ENCODE measurements around the gene ANAPC13. TPM values are rescaled to one million over a fixed set of nuclear protein-coding genes. Genes with fewer than 3 reads are reported as not detected.

Gene ANAPC13
- total and polyA plus RNA-seq, 2 of the 4 experiments (the other 2 are of a cell fraction): 43.4 to 62.9 TPM

DNA sequence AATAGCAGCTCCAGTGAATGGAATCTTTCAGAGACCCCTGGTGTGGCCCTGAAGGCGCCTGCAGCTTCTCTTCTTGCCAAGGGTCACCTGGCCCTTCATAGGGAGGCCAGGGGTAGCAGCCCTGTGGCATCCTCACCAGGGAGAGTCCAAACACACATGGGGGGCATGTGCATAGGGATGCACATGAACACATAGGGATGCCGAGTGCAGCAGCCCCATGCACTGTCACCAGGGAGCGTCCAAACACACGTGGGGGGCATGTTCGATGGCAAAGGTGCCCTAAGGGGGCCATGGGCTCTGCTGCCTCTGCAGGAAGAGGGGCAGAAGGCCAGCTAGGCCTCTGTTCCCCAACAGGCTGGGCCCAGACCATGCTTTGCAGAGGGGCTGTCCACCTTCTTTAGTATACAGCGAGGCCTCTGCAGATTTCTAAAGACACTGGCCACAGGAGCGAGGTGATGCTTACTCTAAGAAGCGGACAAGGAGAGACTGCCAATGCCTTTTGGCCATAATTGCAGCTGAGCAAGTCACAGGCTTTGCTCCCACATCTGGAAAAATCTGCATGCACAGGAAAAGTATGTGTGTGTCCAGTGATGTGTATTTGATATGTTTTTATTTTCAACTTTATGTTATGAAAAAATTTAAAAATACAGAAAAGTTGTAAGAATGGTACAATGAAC lies 21.0 kb downstream of the ANAPC13 start:
- peak overlapping the region; percentile 95 for H2AK5ac ChIP-seq (ENCODE audit: low read depth, low read length)
- H2BK120ac ChIP-seq (ENCODE audit: low read depth, low read length): peak overlapping the region; percentile 96
- POLR2A ChIA-PET (ENCODE audit: unreplicated experiment): interaction anchor here (0.8 kb wide), 1 partner anchor 95 kb away, joined by 3 read pairs; no protein-coding TSS in a partner anchor
- peak overlapping the region; percentile 96 for H3K4ac ChIP-seq (ENCODE audit: low read depth, low read length)
- no peaks in the 10 kb centered on the region for H3K36me3 ChIP-seq (ENCODE audit: control insufficient read depth, insufficient read depth, low read length)
- H2BK5ac ChIP-seq (ENCODE audit: low read depth, low read length, poor library complexity, severe bottlenecking): peak overlapping the region; percentile 95
- no peaks in the 10 kb centered on the region for H4K20me1 ChIP-seq (ENCODE audit: insufficient read depth, low read length)
- H3K23ac ChIP-seq (ENCODE audit: low read depth, low read length): peak overlapping the region; percentile 92
- H3K4me1 ChIP-seq (ENCODE audit: control insufficient read depth, insufficient read depth, low read length): peaks cover 36% of the 10 kb centered on the region
- no peaks in the 10 kb centered on the region for H3K9me3 ChIP-seq (ENCODE audit: control insufficient read depth, insufficient read depth, low read length)
- peak overlapping the region; percentile 79 for H2AFZ ChIP-seq (replicated peaks; ENCODE audit: low read length, poor library complexity)
- H2BK15ac ChIP-seq (ENCODE audit: low read depth, low read length): peak overlapping the region; percentile 55; the same call in 2 of the 3 replicates
- peaks cover 38% of the 10 kb centered on the region for H3K9me1 ChIP-seq (ENCODE audit: insufficient read depth, low read length)
- in situ Hi-C loops (cut with MboI; ENCODE audit: low sequenced_read_pairs): loop anchor here (5.0 kb wide), 1 partner anchor 38 kb away; no protein-coding TSS in a partner anchor
- peak overlapping the region; percentile 63 for H4K5ac ChIP-seq (ENCODE audit: low read depth, low read length)
- H2AK9ac ChIP-seq (replicated peaks; ENCODE audit: low read depth, low read length, poor library complexity): peak overlapping the region; percentile 79
- H3K27me3 ChIP-seq (ENCODE audit: control insufficient read depth, insufficient read depth, low read length): no peaks in the 10 kb centered on the region
- dilution Hi-C loops (cut with HindIII; ENCODE audit: low sequenced_read_pairs, unreplicated experiment): no loop called here
- CTCF ChIA-PET: interaction anchor here (0.7 to 1.3 kb wide), 3 partner anchors 10 to 56 kb away, joined by 3 to 4 read pairs (median 4); no protein-coding TSS in a partner anchor
- intact Hi-C loops (cut with micrococcal nuclease): loop anchor here (1.0 kb wide), 2 partner anchors 38 to 91 kb away; partner anchors contain the start of gene AMOTL2
- TF ChIP-seq MXI1 (IDR thresholded peaks at IDR 0.05; ENCODE audit: borderline replicate concordance, low read depth, low read length) (no peak), RAD21 (IDR thresholded peaks at IDR 0.05; ENCODE audit: low read length) (no peak), NFE2L2 (IDR thresholded peaks at IDR 0.05; ENCODE audit: low read depth, low read length) (no peak), ELK1 (IDR thresholded peaks at IDR 0.05; ENCODE audit: borderline replicate concordance, low read depth, low read length) (no peak), RFX5 (IDR thresholded peaks at IDR 0.05; ENCODE audit: low read depth, low read length) (no peak), CEBPB (IDR thresholded peaks at IDR 0.05; ENCODE audit: low read depth, low read length) (no peak), SMC3 (IDR thresholded peaks at IDR 0.05; ENCODE audit: low read depth, low read length) (no peak), MAFK (IDR thresholded peaks at IDR 0.05; ENCODE audit: low read depth, low read length) (no peak), BHLHE40 (IDR thresholded peaks at IDR 0.05; ENCODE audit: low read depth, low read length) (no peak)
- BruUV-seq (replicated peaks): no TSS peak
- peak overlapping the region; percentile 95 for H2BK20ac ChIP-seq (ENCODE audit: low read depth, low read length)
- peak overlapping the region; percentile 51 to 88; a peak in 2 of 4 replicates for H4K8ac ChIP-seq (ENCODE audit: low read depth in 2 of 2, low read length in 2 of 2)
- H3K14ac ChIP-seq (replicated peaks; ENCODE audit: low read depth, low read length): peak overlapping the region; percentile 62
- H3K4me3 ChIP-seq (ENCODE audit: insufficient read depth, low read depth, low read length): no peak overlapping the region
- DNase-seq (no peak), ATAC-seq (ENCODE audit: low read depth) (peak; percentile 12)
- H3K4me2 ChIP-seq (ENCODE audit: low read depth, low read length): peak overlapping the region; percentile 49
- H3K9ac ChIP-seq (ENCODE audit: low read depth, low read length): peak overlapping the region; percentile 25
- H4K91ac ChIP-seq (ENCODE audit: insufficient read depth, low read depth, low read length): peak overlapping the region; percentile 89
- H3K56ac ChIP-seq (ENCODE audit: extremely low read depth, insufficient read depth, low read length): peak overlapping the region; percentile 91
- WGBS, 2 experiments (ENCODE audit: extremely low coverage in 2 of 2, insufficient read length in 1 of 2): 20% methylated on average over 1 of the region's 8 CpGs; no CpG with 5 or more reads in 1 of the 2 experiments
- peak overlapping the region; percentile 92 for H3K27ac ChIP-seq (ENCODE audit: insufficient read depth, low read length)
- peaks cover 2 to 37% of the 10 kb centered on the region in 2 experiments; a peak in 3 of 4 replicates for H3K79me1 ChIP-seq (ENCODE audit: low read depth in 1 of 2, low read length in 2 of 2)
- H3K18ac ChIP-seq (ENCODE audit: low read depth, low read length): peak overlapping the region; percentile 66

Measured in IMR-90 (cell line).